ENCODE measurements around the gene CAMK2D. TPM values are rescaled to one million over a fixed set of nuclear protein-coding genes. Genes with fewer than 3 reads are reported as not detected.
A peak's percentile ranks its signal among the peaks of the same experiment; 100 is the strongest.
"Not testable (repeated sequence)": the region's sequence is repeated elsewhere in the genome, so short reads cannot be mapped to it uniquely, and the experiment has no call there.

Gene CAMK2D
- total RNA-seq, 2 donors from 2014 or later = 85.0 to 92.9 TPM

- Mint-ChIP-seq H3K4me1 (ENCODE audit: low read depth) (peaks cover 21% of the 10 kb centered on the region), H3K9me3 (peaks cover 0 to 2% of the 10 kb centered on the region in 2 donors), H3K4me3 (no peak overlapping the region), H3K27ac (no peak overlapping the region), H3K36me3 (ENCODE audit: insufficient read depth in 2 of 2) (no peaks in the 10 kb centered on the region), H3K27me3 (ENCODE audit: low read depth) (no peaks in the 10 kb centered on the region)
- no peak for DNase-seq
- no peak for ATAC-seq (replicated peaks in 1 of 2)
These were observed 15.1 kb upstream of the CAMK2D start for GRCh38 chr4:113776679-113777078.

GRCh38 chr4:113776016-113776415 lies 14.5 kb upstream of the CAMK2D start:
- H3K4me3 Mint-ChIP-seq = no peak overlapping the region
- no peaks in the 10 kb centered on the region for H3K27me3 Mint-ChIP-seq (ENCODE audit: low read depth)
- H3K27ac Mint-ChIP-seq = no peak overlapping the region
- no peak for ATAC-seq (replicated peaks in 1 of 2)
- peaks cover 0 to 2% of the 10 kb centered on the region in 2 donors for H3K9me3 Mint-ChIP-seq
- peaks cover 21% of the 10 kb centered on the region for H3K4me1 Mint-ChIP-seq (ENCODE audit: low read depth)
- H3K36me3 Mint-ChIP-seq (ENCODE audit: insufficient read depth in 2 of 2) = no peaks in the 10 kb centered on the region
- no peak for DNase-seq

GRCh38 chr4:113773756-113774155 lies 12.2 kb upstream of the CAMK2D start:
- no peak overlapping the region for H3K27ac Mint-ChIP-seq
- H3K4me1 Mint-ChIP-seq (ENCODE audit: low read depth) = peaks cover 26% of the 10 kb centered on the region
- no peak overlapping the region for H3K4me3 Mint-ChIP-seq
- ATAC-seq (replicated peaks in 1 of 2) (no peak), DNase-seq (no peak)
- no peaks in the 10 kb centered on the region for H3K27me3 Mint-ChIP-seq (ENCODE audit: low read depth)
- peaks cover 0 to 2% of the 10 kb centered on the region in 2 donors for H3K9me3 Mint-ChIP-seq
- H3K36me3 Mint-ChIP-seq (ENCODE audit: insufficient read depth in 2 of 2) = no peaks in the 10 kb centered on the region

GRCh38 chr4:113773014-113773413 lies 11.5 kb upstream of the CAMK2D start:
- Mint-ChIP-seq H3K27ac (no peak overlapping the region), H3K4me1 (ENCODE audit: low read depth) (peaks cover 27% of the 10 kb centered on the region), H3K36me3 (ENCODE audit: insufficient read depth in 2 of 2) (no peaks in the 10 kb centered on the region), H3K4me3 (peak overlapping the region in 1 of 2 donors; percentile 79), H3K27me3 (ENCODE audit: low read depth) (no peaks in the 10 kb centered on the region), H3K9me3 (peaks cover 0 to 2% of the 10 kb centered on the region in 2 donors)
- ATAC-seq (replicated peaks in 1 of 2) (peak in 1 of 2 donors; percentile 71), DNase-seq (peak in 1 of 2 donors; percentile 32)

- Mint-ChIP-seq H3K4me3 (no peak overlapping the region), H3K36me3 (ENCODE audit: insufficient read depth in 2 of 2) (no peaks in the 10 kb centered on the region), H3K27ac (no peak overlapping the region), H3K4me1 (ENCODE audit: low read depth) (peaks cover 34% of the 10 kb centered on the region), H3K27me3 (ENCODE audit: low read depth) (no peaks in the 10 kb centered on the region), H3K9me3 (peaks cover 0 to 2% of the 10 kb centered on the region in 2 donors)
- DNase-seq (no peak), ATAC-seq (replicated peaks in 1 of 2) (peak in 1 of 2 donors; percentile 22)
These were observed 10.8 kb upstream of the CAMK2D start for GRCh38 chr4:113772319-113772718.

GRCh38 chr4:113769744-113770143 lies 8.2 kb upstream of the CAMK2D start:
- no peak for ATAC-seq (replicated peaks in 1 of 2)
- Mint-ChIP-seq H3K9me3 (no peaks in the 10 kb centered on the region), H3K27me3 (ENCODE audit: low read depth) (no peaks in the 10 kb centered on the region), H3K4me1 (ENCODE audit: low read depth) (peaks cover 51% of the 10 kb centered on the region), H3K27ac (no peak overlapping the region), H3K36me3 (ENCODE audit: insufficient read depth in 2 of 2) (no peaks in the 10 kb centered on the region), H3K4me3 (peak overlapping the region in 1 of 2 donors; percentile 31)
- DNase-seq = no peak

- H3K36me3 Mint-ChIP-seq (ENCODE audit: insufficient read depth in 2 of 2) = no peaks in the 10 kb centered on the region
- no peaks in the 10 kb centered on the region for H3K9me3 Mint-ChIP-seq
- H3K27me3 Mint-ChIP-seq (ENCODE audit: low read depth) = no peaks in the 10 kb centered on the region
- DNase-seq (no peak), ATAC-seq (replicated peaks in 1 of 2) (no peak)
- H3K27ac Mint-ChIP-seq = no peak overlapping the region
- no peak overlapping the region for H3K4me3 Mint-ChIP-seq
- peaks cover 53% of the 10 kb centered on the region for H3K4me1 Mint-ChIP-seq (ENCODE audit: low read depth)
These were observed 7.4 kb upstream of the CAMK2D start for GRCh38 chr4:113768952-113769351.

- no peak overlapping the region for H3K4me3 Mint-ChIP-seq
- DNase-seq (no peak), ATAC-seq (replicated peaks in 1 of 2) (no peak)
- H3K36me3 Mint-ChIP-seq (ENCODE audit: insufficient read depth in 2 of 2) = no peaks in the 10 kb centered on the region
- no peaks in the 10 kb centered on the region for H3K27me3 Mint-ChIP-seq (ENCODE audit: low read depth)
- H3K9me3 Mint-ChIP-seq = no peaks in the 10 kb centered on the region
- no peak overlapping the region for H3K27ac Mint-ChIP-seq
- H3K4me1 Mint-ChIP-seq (ENCODE audit: low read depth) = peaks cover 49% of the 10 kb centered on the region
These were observed 5.3 kb upstream of the CAMK2D start for GRCh38 chr4:113766882-113767281.

GRCh38 chr4:113764720-113765264 lies 3.3 kb upstream of the CAMK2D start:
- no peaks in the 10 kb centered on the region for H3K27me3 Mint-ChIP-seq (ENCODE audit: low read depth)
- ATAC-seq (replicated peaks in 1 of 2) (no peak), DNase-seq (no peak)
- peaks cover 5 to 10% of the 10 kb centered on the region in 2 donors for H3K36me3 Mint-ChIP-seq (ENCODE audit: insufficient read depth in 2 of 2)
- peaks cover 46% of the 10 kb centered on the region for H3K4me1 Mint-ChIP-seq (ENCODE audit: low read depth)
- H3K4me3 Mint-ChIP-seq = no peak overlapping the region
- no peaks in the 10 kb centered on the region for H3K9me3 Mint-ChIP-seq
- H3K27ac Mint-ChIP-seq = no peak overlapping the region

GRCh38 chr4:113763923-113764322 lies 2.4 kb upstream of the CAMK2D start:
- not testable (repeated sequence) for H3K4me3 Mint-ChIP-seq; H3K27ac Mint-ChIP-seq; DNase-seq; H3K9me3 Mint-ChIP-seq; ATAC-seq (replicated peaks in 1 of 2); H3K27me3 Mint-ChIP-seq (ENCODE audit: low read depth)
- peaks cover 44% of the 10 kb centered on the region for H3K4me1 Mint-ChIP-seq (ENCODE audit: low read depth)
- H3K36me3 Mint-ChIP-seq (ENCODE audit: insufficient read depth in 2 of 2) = peaks cover 6 to 10% of the 10 kb centered on the region in 2 donors

- H3K4me3 Mint-ChIP-seq = peak overlapping the region; percentile 92 to 99
- H3K4me1 Mint-ChIP-seq (ENCODE audit: low read depth) = peaks cover 52% of the 10 kb centered on the region
- H3K27ac Mint-ChIP-seq = peak overlapping the region; percentile 93
- no peak for ATAC-seq (replicated peaks in 1 of 2)
- no peaks in the 10 kb centered on the region for H3K27me3 Mint-ChIP-seq (ENCODE audit: low read depth)
- DNase-seq = no peak
- H3K36me3 Mint-ChIP-seq (ENCODE audit: insufficient read depth in 2 of 2) = peaks cover 12 to 13% of the 10 kb centered on the region in 2 donors
- H3K9me3 Mint-ChIP-seq = no peaks in the 10 kb centered on the region
These were observed 1.4 kb upstream of the CAMK2D start for GRCh38 chr4:113763029-113763285.

GRCh38 chr4:113762186-113763028 lies 869 bp upstream of the CAMK2D start:
- DNase-seq (peak; percentile 98 to 99), ATAC-seq (replicated peaks in 1 of 2) (peak; percentile 75 to 81)
- no peaks in the 10 kb centered on the region for H3K9me3 Mint-ChIP-seq
- peaks cover 16 to 17% of the 10 kb centered on the region in 2 donors for H3K36me3 Mint-ChIP-seq (ENCODE audit: insufficient read depth in 2 of 2)
- peak overlapping the region; percentile 93 for H3K27ac Mint-ChIP-seq
- no peaks in the 10 kb centered on the region for H3K27me3 Mint-ChIP-seq (ENCODE audit: low read depth)
- peak overlapping the region; percentile 92 to 99 for H3K4me3 Mint-ChIP-seq
- H3K4me1 Mint-ChIP-seq (ENCODE audit: low read depth) = peaks cover 52% of the 10 kb centered on the region

GRCh38 chr4:113760795-113761619 lies 531 bp downstream of the CAMK2D start:
- H3K4me1 Mint-ChIP-seq (ENCODE audit: low read depth) = peaks cover 55% of the 10 kb centered on the region
- peaks cover 17 to 18% of the 10 kb centered on the region in 2 donors for H3K36me3 Mint-ChIP-seq (ENCODE audit: insufficient read depth in 2 of 2)
- no peaks in the 10 kb centered on the region for H3K27me3 Mint-ChIP-seq (ENCODE audit: low read depth)
- DNase-seq (peak; percentile 60 to 67), ATAC-seq (replicated peaks in 1 of 2) (peak in 1 of 2 donors; percentile 33)
- no peaks in the 10 kb centered on the region for H3K9me3 Mint-ChIP-seq
- H3K27ac Mint-ChIP-seq = peak overlapping the region; percentile 95
- peak overlapping the region; percentile 86 to 99 for H3K4me3 Mint-ChIP-seq
